IgD-negative memory B cell (primary cell): ENCODE measurements around the gene POLR3K. TPM values are rescaled to one million over a fixed set of nuclear protein-coding genes. Genes with fewer than 3 reads are reported as not detected.

Source experiments
- H3K27ac Mint-ChIP-seq, 3 donors: one replicate each; pipeline ENCODE4 v1.8.0; 2020 to 2022; ENCODE audit warnings: mild to moderate bottlenecking in 3 of 3, mixed read lengths in 3 of 3, moderate library complexity in 1 of 3
- H3K27me3 Mint-ChIP-seq: one replicate; pipeline ENCODE4 v1.8.0; 2021; ENCODE audit warnings: mixed read lengths
- H3K36me3 Mint-ChIP-seq: one replicate; pipeline ENCODE4 v1.8.0; 2020; ENCODE audit warnings: mild to moderate bottlenecking, mixed read lengths
- H3K4me1 Mint-ChIP-seq, 3 donors: one replicate each; pipeline ENCODE4 v1.8.0; 2020 to 2022; ENCODE audit warnings: mixed read lengths in 3 of 3, mild to moderate bottlenecking in 1 of 3
- H3K4me3 Mint-ChIP-seq, 4 donors: one replicate each; pipeline ENCODE4 v1.8.0; 2020 to 2022; ENCODE audit warnings: mild to moderate bottlenecking in 4 of 4, mixed read lengths in 4 of 4, moderate library complexity in 3 of 4
- H3K9me3 Mint-ChIP-seq, 3 donors: one replicate each; pipeline ENCODE4 v1.8.0; 2020 to 2021; ENCODE audit warnings: mixed read lengths in 3 of 3, mild to moderate bottlenecking in 1 of 3
- polyA plus RNA-seq: library from polyadenylated mRNA; unstranded; fragments of 300-500 nt; fragmentation: Illumina TruSeq; gene quantifications from one replicate; pipeline ENCODE4 v1.2.3, GENCODE V29; 2021

POLR3K gene
- 45.2 TPM for polyA plus RNA-seq

GRCh38 chr16:53346-54236 is at the start of gene POLR3K, which contains the start of gene SNRNP25:
Gene POLR3K (minus strand): TSS chr16:53608. CDS start chr16:53586, 22 bp downstream.
Gene SNRNP25 (plus strand): TSS chr16:53828. CDS start chr16:54017, 189 bp downstream.
- Mint-ChIP-seq H3K27me3 (no peaks in the 10 kb centered on the region), H3K27ac (peak within 1 kb of the TSS; percentile 91 to 97 (median 94)), H3K9me3 (no peaks in the 10 kb centered on the region), H3K4me1 (peaks cover 18 to 29% (median 21%) of the 10 kb centered on the region in 3 donors), H3K4me3 (peak within 1 kb of the TSS; percentile 96 to 99 (median 98)), H3K36me3 (no peaks in the 10 kb centered on the region)

GRCh38 chr16:102060-102855 is 48.9 kb upstream of the POLR3K start:
- peaks cover 0 to 3% (median 0%) of the 10 kb centered on the region in 3 donors for H3K4me1 Mint-ChIP-seq
- no peak overlapping the region for H3K4me3 Mint-ChIP-seq
- no peaks in the 10 kb centered on the region for H3K9me3 Mint-ChIP-seq
- no peaks in the 10 kb centered on the region for H3K27me3 Mint-ChIP-seq
- H3K27ac Mint-ChIP-seq: peak overlapping the region in 1 of 3 donors; percentile 46
- H3K36me3 Mint-ChIP-seq: peaks cover 4% of the 10 kb centered on the region

DNA sequence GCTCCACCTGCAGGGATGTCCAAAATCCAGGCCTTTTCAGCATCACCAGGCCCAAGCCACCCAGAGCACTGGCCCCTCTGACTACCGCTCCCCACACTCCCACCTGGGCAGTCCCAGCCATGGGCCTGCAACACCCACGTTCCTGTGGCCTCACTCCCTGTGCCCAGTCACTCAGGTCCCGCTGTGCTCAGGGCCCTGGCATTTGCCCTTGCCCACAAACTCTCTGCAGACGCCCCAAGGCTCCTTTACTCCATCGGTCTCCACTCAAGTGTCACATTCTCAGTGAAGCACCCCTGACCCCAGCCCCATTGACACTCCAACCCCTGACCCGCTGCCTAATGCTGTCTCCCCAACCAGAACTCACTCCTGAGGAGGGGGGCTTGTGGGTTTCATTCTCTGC is 48.2 kb upstream of the POLR3K start:
- Mint-ChIP-seq H3K27me3 (no peaks in the 10 kb centered on the region), H3K4me3 (no peak overlapping the region), H3K36me3 (peaks cover 4% of the 10 kb centered on the region), H3K4me1 (peaks cover 2 to 6% (median 3%) of the 10 kb centered on the region in 3 donors), H3K9me3 (no peaks in the 10 kb centered on the region), H3K27ac (peak overlapping the region in 2 of 3 donors; percentile 46 to 62)

DNA sequence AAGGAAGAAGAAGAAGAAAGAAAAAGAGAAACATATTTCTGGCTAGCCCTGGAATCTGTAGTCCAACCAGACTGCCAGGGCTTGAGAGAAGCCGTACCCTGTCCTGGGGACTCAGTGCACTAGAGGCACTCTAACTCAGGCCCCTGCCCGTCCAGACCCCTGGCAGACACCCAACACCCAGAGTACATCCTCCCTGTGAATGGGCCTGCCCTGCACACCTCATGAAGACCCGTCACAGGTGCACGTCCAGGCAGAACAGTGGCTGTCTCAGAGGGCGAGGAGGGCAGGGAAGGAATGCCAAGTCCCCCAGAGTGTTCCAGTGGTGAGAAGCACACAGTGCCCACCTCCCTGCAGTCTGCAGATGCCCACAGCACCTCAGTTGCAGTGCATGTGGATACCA is 47.6 kb upstream of the POLR3K start:
- no peaks in the 10 kb centered on the region for H3K9me3 Mint-ChIP-seq
- no peak overlapping the region for H3K4me3 Mint-ChIP-seq
- H3K4me1 Mint-ChIP-seq: peaks cover 2 to 6% (median 3%) of the 10 kb centered on the region in 3 donors
- no peaks in the 10 kb centered on the region for H3K27me3 Mint-ChIP-seq
- no peak overlapping the region for H3K27ac Mint-ChIP-seq
- peaks cover 4% of the 10 kb centered on the region for H3K36me3 Mint-ChIP-seq

DNA sequence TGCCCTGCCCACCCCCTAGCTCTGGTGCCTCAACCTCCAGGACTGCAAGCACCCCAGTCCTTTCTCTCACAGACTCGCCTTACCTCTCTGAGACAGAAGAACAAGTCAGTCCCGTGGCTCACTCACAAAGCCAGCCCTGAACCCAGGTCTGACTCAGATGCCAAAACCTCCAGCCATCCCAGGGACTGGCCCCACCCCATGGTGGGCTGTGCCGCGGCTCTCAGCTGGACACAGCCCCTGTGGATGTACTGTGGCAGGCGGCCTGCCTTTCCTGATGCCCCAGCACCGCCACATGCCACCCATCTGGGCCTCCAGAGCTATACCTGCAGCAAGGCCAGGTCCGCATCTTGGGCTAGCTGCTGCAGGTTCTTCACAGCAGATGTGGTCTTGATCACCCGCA is 44.4 kb upstream of the POLR3K start:
- no peaks in the 10 kb centered on the region for H3K9me3 Mint-ChIP-seq
- H3K4me3 Mint-ChIP-seq: no peak overlapping the region
- H3K27me3 Mint-ChIP-seq: no peaks in the 10 kb centered on the region
- peaks cover 1% of the 10 kb centered on the region for H3K36me3 Mint-ChIP-seq
- no peak overlapping the region for H3K27ac Mint-ChIP-seq
- peaks cover 2 to 6% (median 3%) of the 10 kb centered on the region in 3 donors for H3K4me1 Mint-ChIP-seq

DNA sequence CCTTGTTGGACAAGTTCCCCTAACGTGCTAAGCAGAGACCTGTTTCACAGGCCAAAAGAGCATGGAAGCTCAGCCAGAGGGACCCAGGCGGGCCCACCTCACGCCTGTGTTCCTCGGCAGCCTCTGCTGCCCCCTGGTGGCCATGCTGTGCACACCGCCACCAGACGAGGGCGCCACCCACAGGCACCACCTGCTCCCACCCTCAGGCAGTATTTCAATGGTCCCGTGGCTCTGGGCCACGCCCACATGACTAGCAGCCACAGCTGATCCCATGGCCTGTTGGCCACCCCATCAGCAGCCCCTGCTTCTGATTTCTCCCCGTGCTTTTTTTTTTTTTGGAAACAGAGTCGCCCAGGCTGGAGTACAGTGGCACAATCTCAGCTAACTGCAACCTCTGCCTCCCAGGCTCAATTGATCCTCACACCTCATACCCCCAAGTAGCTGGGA is 43.5 kb upstream of the POLR3K start:
- Mint-ChIP-seq H3K27ac (peak overlapping the region in 2 of 3 donors; percentile 34 to 63), H3K9me3 (no peaks in the 10 kb centered on the region), H3K4me1 (peaks cover 2 to 6% (median 3%) of the 10 kb centered on the region in 3 donors), H3K36me3 (peaks cover 1% of the 10 kb centered on the region), H3K27me3 (no peaks in the 10 kb centered on the region), H3K4me3 (peak overlapping the region in 1 of 4 donors; percentile 37)

- H3K27me3 Mint-ChIP-seq: no peaks in the 10 kb centered on the region
- H3K36me3 Mint-ChIP-seq: no peaks in the 10 kb centered on the region
- peaks cover 2 to 6% (median 3%) of the 10 kb centered on the region in 3 donors for H3K4me1 Mint-ChIP-seq
- H3K9me3 Mint-ChIP-seq: no peaks in the 10 kb centered on the region
- no peak overlapping the region for H3K27ac Mint-ChIP-seq
- H3K4me3 Mint-ChIP-seq: no peak overlapping the region
Observed at GRCh38 chr16:94918-95265, 41.5 kb upstream of the POLR3K start.

GRCh38 chr16:92431-93339 is 39.3 kb upstream of the POLR3K start:
- Mint-ChIP-seq H3K36me3 (no peaks in the 10 kb centered on the region), H3K4me1 (peaks cover 2 to 6% (median 3%) of the 10 kb centered on the region in 3 donors), H3K27ac (no peak overlapping the region), H3K4me3 (no peak overlapping the region), H3K9me3 (no peaks in the 10 kb centered on the region), H3K27me3 (no peaks in the 10 kb centered on the region)

DNA sequence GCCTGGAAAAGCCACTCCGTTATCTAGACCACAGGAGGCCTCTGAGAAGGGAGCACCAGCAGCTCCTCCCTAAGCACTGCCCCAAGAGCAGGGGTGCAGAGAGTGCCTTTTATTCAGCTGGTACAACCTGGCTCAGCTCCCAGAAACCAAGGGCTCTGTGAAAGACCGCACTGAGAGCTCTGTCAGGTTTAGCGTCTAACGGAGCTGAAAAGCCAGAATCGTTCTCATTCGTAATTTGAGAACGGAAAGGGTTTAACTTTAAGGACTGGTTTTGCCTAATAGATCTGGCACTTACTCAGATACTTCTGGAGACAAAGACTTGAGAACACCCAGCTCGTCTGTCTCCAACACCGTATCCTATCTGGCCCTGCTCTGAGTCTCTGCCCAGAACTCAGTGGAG is 38.1 kb upstream of the POLR3K start:
- Mint-ChIP-seq H3K27me3 (no peaks in the 10 kb centered on the region), H3K27ac (no peak overlapping the region), H3K4me3 (no peak overlapping the region), H3K4me1 (no peaks in the 10 kb centered on the region), H3K9me3 (no peaks in the 10 kb centered on the region), H3K36me3 (no peaks in the 10 kb centered on the region)

DNA sequence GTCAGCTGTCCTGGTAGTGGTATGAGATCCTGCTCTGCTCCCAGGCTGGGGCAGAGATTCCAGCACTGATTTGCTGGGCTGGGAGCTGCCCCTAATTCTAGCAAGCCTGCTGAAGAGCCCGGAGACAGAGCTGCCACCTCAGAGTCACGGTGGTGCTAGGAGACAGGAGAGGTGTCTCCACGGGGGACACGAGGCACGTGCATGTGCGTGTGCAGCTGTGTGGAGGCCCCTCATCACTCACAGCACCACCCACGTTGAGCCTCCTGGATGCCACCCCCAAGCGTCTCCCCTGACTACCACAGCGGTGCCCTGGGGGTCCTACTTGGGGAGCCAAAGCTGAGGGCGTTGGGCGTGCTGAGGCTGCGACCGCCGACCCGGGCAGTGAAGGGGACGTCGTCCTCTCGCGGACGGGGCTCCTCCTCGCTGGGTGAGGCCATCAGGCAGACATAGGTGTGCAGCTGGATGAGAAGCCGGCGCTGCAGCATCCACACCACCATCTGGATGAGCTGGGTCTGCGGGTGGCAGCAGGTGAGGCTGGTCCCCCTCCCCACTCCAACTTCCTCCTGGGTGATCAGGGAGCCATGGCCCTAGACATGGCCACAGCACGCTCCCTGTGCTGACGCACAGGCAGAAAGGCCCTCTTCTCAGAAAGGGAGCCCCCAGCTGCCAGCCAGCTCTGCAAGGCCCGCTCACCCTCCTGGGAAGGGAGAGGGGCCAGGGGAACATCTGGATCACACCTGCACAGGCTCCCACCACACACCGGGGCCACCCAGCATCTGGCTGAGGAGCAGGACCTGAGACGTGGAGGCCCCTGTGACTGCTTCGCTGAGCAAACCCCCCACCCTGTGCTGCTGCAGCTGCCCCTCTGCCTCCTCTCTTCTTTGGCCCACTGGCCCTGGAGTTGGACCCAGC is 36.2 kb upstream of the POLR3K start:
- H3K4me3 Mint-ChIP-seq: no peak overlapping the region
- no peak overlapping the region for H3K27ac Mint-ChIP-seq
- H3K27me3 Mint-ChIP-seq: no peaks in the 10 kb centered on the region
- no peaks in the 10 kb centered on the region for H3K9me3 Mint-ChIP-seq
- H3K36me3 Mint-ChIP-seq: no peaks in the 10 kb centered on the region
- H3K4me1 Mint-ChIP-seq: peaks cover 5 to 9% (median 7%) of the 10 kb centered on the region in 3 donors

- Mint-ChIP-seq H3K4me1 (peaks cover 13 to 16% (median 15%) of the 10 kb centered on the region in 3 donors), H3K27me3 (peaks cover 2% of the 10 kb centered on the region), H3K36me3 (no peaks in the 10 kb centered on the region), H3K27ac (no peak overlapping the region), H3K4me3 (no peak overlapping the region), H3K9me3 (no peaks in the 10 kb centered on the region)
Observed at GRCh38 chr16:88613-89012, 35.2 kb upstream of the POLR3K start.

- Mint-ChIP-seq H3K27ac (peak overlapping the region; percentile 53 to 74 (median 63)), H3K36me3 (no peaks in the 10 kb centered on the region), H3K9me3 (no peaks in the 10 kb centered on the region), H3K4me3 (peak overlapping the region in 1 of 4 donors; percentile 28), H3K4me1 (peaks cover 14 to 18% (median 16%) of the 10 kb centered on the region in 3 donors), H3K27me3 (peaks cover 2% of the 10 kb centered on the region)
Observed at GRCh38 chr16:86483-86952, 33.1 kb upstream of the POLR3K start.

DNA sequence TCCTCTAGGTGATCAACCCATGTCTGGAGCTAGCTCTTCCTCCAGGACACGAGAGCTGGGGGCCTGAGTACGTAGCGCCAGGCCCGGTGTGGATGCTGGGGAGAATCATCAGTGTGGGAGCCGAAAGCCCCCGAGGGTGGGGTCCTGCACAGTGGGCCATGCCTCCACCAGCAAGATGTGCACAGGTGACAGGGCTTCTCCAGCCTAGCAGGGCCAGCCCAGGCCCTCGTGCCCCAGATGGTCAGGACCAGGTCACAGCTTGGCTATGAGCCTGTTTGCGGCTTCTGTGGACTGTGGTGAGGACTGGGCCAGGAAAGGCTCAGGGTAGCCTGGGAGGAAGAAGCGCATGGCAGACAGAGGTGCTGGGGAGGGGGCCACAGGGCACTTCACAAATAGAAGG is 32.5 kb upstream of the POLR3K start:
- H3K4me1 Mint-ChIP-seq: peaks cover 14 to 18% (median 16%) of the 10 kb centered on the region in 3 donors
- peaks cover 2% of the 10 kb centered on the region for H3K27me3 Mint-ChIP-seq
- peak overlapping the region; percentile 31 to 74 (median 53) for H3K27ac Mint-ChIP-seq
- no peaks in the 10 kb centered on the region for H3K36me3 Mint-ChIP-seq
- H3K9me3 Mint-ChIP-seq: no peaks in the 10 kb centered on the region
- H3K4me3 Mint-ChIP-seq: no peak overlapping the region
